ENCODE results near the gene TMEFF2. TPM values are rescaled to one million over a fixed set of nuclear protein-coding genes. Genes with fewer than 3 reads are reported as not detected.

TMEFF2 gene
- total and polyA plus RNA-seq, 2 of the 8 experiments (the other 6 are each of a cell fraction or from before 2014, with no cell fraction given) = 0.91 to 3.7 TPM

DNA sequence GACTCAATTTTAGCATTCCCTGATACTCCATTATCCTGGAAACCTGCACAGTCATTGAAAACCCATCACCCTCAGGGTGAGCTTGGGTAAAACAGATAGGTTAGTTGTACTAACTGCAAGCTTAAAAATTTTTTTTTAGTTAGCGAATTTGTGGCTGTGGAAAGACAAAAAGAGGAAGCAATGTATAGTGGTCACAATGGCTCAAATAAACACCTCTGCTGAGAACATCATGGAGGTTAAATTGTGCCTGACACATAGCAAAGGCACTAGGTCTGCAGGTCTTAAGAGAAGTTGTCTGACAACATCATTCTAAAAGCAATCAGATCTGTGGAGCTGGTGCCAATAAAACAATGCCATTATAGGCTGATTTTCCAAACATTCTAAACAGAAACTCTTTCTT lies 263.4 kb downstream of the TMEFF2 start:
- no peaks in the 10 kb centered on the region for H4K20me1 ChIP-seq (replicated peaks in 1 of 2; ENCODE audit: control insufficient read depth in 1 of 2, insufficient read depth in 2 of 2, low read length in 2 of 2)
- no peak overlapping the region for H3K4me2 ChIP-seq (ENCODE audit: insufficient read depth in 1 of 2, low read depth in 2 of 2, low read length in 2 of 2)
- H3K36me3 ChIP-seq (ENCODE audit: control insufficient read depth in 2 of 4, insufficient read depth in 4 of 4, low read length in 3 of 4) = no peaks in the 10 kb centered on the region
- no peaks in the 10 kb centered on the region for H3K79me1 ChIP-seq (ENCODE audit: low read depth, low read length)
- no peak overlapping the region for H2BK12ac ChIP-seq (ENCODE audit: low read depth, low read length)
- no peak overlapping the region for H3K23ac ChIP-seq (ENCODE audit: insufficient read length)
- H3K14ac ChIP-seq (ENCODE audit: insufficient read length) = no peak overlapping the region
- H3K18ac ChIP-seq (ENCODE audit: extremely low read depth, low read length) = no peak overlapping the region
- CTCF ChIA-PET (ENCODE audit: partially characterized antibody) = interaction anchor here (0.8 to 2.0 kb wide), 2 partner anchors 61 to 96 kb away, joined by 3 to 4 read pairs; no protein-coding TSS in a partner anchor
- H3K4ac ChIP-seq (replicated peaks; ENCODE audit: insufficient read length, low read depth, low read length) = no peak overlapping the region
- no peak overlapping the region for H3K9ac ChIP-seq (replicated peaks in 1 of 4; ENCODE audit: extremely low read depth in 1 of 4, low read depth in 3 of 4, low read length in 3 of 4)
- no peaks in the 10 kb centered on the region for H3K9me3 ChIP-seq (ENCODE audit: insufficient read depth in 2 of 2, low read depth in 1 of 2, low read length in 1 of 2)
- H2AFZ ChIP-seq (ENCODE audit: low read length) = no peak overlapping the region; the same call in 1 of the 2 replicates
- H3K56ac ChIP-seq (replicated peaks; ENCODE audit: insufficient read length, low read depth, low read length) = no peak overlapping the region
- POLR2A ChIA-PET (ENCODE audit: partially characterized antibody) = no interaction called here
- no peak overlapping the region for H4K5ac ChIP-seq (ENCODE audit: insufficient read length, low read depth, low read length)
- H2BK5ac ChIP-seq (ENCODE audit: low read depth, low read length) = no peak overlapping the region
- H3K4me3 ChIP-seq (ENCODE audit: extremely low read depth in 1 of 4, insufficient read depth in 2 of 4, low read depth in 3 of 4, low read length in 4 of 4) = no peak overlapping the region
- no peak overlapping the region for H4K91ac ChIP-seq (replicated peaks; ENCODE audit: insufficient read length, low read length)
- DNase-seq (ENCODE audit: low read depth in 1 of 2, low spot score in 2 of 2) = no peak
- no peak overlapping the region for H3K27ac ChIP-seq (ENCODE audit: low read depth, low read length)
- no peak overlapping the region for H4K8ac ChIP-seq (ENCODE audit: extremely low read depth, insufficient read depth, low read length)
- no peak overlapping the region for H2BK20ac ChIP-seq (ENCODE audit: low read length)
- no peaks in the 10 kb centered on the region for H3K79me2 ChIP-seq (ENCODE audit: control insufficient read depth in 1 of 2, insufficient read depth in 2 of 2, low read length in 2 of 2)
- no peak overlapping the region for H2BK120ac ChIP-seq (replicated peaks; ENCODE audit: low read depth, low read length)
- no peaks in the 10 kb centered on the region for H3K23me2 ChIP-seq (ENCODE audit: low read depth, low read length)
- no peaks in the 10 kb centered on the region for H3K27me3 ChIP-seq (replicated peaks in 1 of 4; ENCODE audit: control insufficient read depth in 3 of 4, extremely low read depth in 1 of 4, insufficient read depth in 3 of 4, low read length in 3 of 4)
- H2AK5ac ChIP-seq (ENCODE audit: low read depth, low read length) = no peak overlapping the region
- WGBS, 2 experiments (ENCODE audit: extremely low coverage in 1 of 2, insufficient coverage in 1 of 2, insufficient read length in 1 of 2, insufficient replicate concordance in 2 of 2, low coverage in 1 of 2, low lambda C conversion rate in 2 of 2, missing lambda C conversion rate in 1 of 2) = 92% methylated on average over 1 of the region's 1 CpG; no CpG with 5 or more reads in 1 of the 2 experiments
- peaks cover 0 to 12% (median 9%) of the 10 kb centered on the region in 4 experiments; a peak in 4 of 7 replicates for H3K4me1 ChIP-seq (replicated peaks in 1 of 4; ENCODE audit: control insufficient read depth in 3 of 4, insufficient read depth in 4 of 4, low read length in 3 of 4)
- no peak for FAIRE-seq
- H2BK15ac ChIP-seq (ENCODE audit: low read length) = no peak overlapping the region
- TF ChIP-seq CREB1 (IDR thresholded peaks at IDR 0.05) = no peak
- TF ChIP-seq NANOG (IDR thresholded peaks at IDR 0.05; ENCODE audit: insufficient read depth, low read depth, low read length, poor library complexity, severe bottlenecking) = no peak
- TF ChIP-seq ZNF274 (IDR thresholded peaks at IDR 0.05; ENCODE audit: borderline replicate concordance, extremely low read depth, low read length) = no peak
- TF ChIP-seq CHD1 (IDR thresholded peaks at IDR 0.05; ENCODE audit: low read depth, low read length) = no peak
- no peak for TF ChIP-seq EZH2 (IDR thresholded peaks at IDR 0.05; ENCODE audit: low read depth, low read length, severe bottlenecking)
- TF ChIP-seq HDAC6 (IDR thresholded peaks at IDR 0.05; ENCODE audit: low read depth, low read length) = no peak
- no peak for TF ChIP-seq RBBP5 (IDR thresholded peaks at IDR 0.05; ENCODE audit: borderline replicate concordance, low read depth, low read length)
- TF ChIP-seq TCF12 (IDR thresholded peaks at IDR 0.05; ENCODE audit: low read depth, low read length) = no peak
- TF ChIP-seq RNF2 (IDR thresholded peaks at IDR 0.05; ENCODE audit: borderline replicate concordance, low read depth, low read length, missing control alignments, poor library complexity, severe bottlenecking) = no peak
- no peak for TF ChIP-seq ASH2L (IDR thresholded peaks at IDR 0.05; ENCODE audit: low read length)
- TF ChIP-seq BRCA1 (IDR thresholded peaks at IDR 0.05; ENCODE audit: low read depth, low read length) = no peak
- TF ChIP-seq SUZ12 (IDR thresholded peaks at IDR 0.05; ENCODE audit: low read length) = no peak
- TF ChIP-seq, protein P1, sequence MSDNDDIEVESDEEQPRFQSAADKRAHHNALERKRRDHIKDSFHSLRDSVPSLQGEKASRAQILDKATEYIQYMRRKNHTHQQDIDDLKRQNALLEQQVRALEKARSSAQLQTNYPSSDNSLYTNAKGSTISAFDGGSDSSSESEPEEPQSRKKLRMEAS (IDR thresholded peaks at IDR 0.05) = no peak
- no peak for TF ChIP-seq RXRA (IDR thresholded peaks at IDR 0.05; ENCODE audit: insufficient read depth, low read depth, low read length)

Measured in H1 (cell line).